SK-N-SH (cell line): ENCODE data around the gene NLRP9.

Experiments
- SIN3A ChIP-seq: IDR thresholded peaks from 2 replicates; pipeline ENCODE4 v1.6.1; 2012; ENCODE audit warnings: low read depth, mild to moderate bottlenecking, low read length, moderate library complexity, borderline replicate concordance
- SMC3 ChIP-seq: IDR thresholded peaks from 2 replicates; pipeline ENCODE4 v1.6.1; 2012; ENCODE audit warnings: low read depth, low read length, improper control_type of control experiment
- TF ChIP-seq, protein P1 (sequence below): fragments of 200-600 bp; sonication (generic); IDR thresholded peaks from 2 replicates; pipeline ENCODE4 v1.6.1; 2017; ENCODE audit warnings: antibody characterized with exemption, mild to moderate bottlenecking, moderate library complexity

DNA sequence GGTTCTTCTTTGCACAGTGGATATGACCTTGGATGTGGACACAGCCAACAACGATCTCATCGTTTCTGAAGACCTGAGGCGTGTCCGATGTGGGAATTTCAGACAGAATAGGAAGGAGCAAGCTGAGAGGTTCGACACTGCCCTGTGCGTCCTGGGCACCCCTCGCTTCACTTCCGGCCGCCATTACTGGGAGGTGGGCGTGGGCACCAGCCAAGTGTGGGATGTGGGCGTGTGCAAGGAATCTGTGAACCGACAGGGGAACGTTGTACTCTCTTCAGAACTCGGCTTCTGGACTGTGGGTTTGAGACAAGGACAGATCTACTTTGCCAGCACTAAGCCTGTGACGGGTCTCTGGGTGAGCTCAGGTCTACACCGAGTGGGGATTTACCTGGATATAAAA lies 40.1 kb upstream of the NLRP9 start:
- TF ChIP-seq, protein P1, sequence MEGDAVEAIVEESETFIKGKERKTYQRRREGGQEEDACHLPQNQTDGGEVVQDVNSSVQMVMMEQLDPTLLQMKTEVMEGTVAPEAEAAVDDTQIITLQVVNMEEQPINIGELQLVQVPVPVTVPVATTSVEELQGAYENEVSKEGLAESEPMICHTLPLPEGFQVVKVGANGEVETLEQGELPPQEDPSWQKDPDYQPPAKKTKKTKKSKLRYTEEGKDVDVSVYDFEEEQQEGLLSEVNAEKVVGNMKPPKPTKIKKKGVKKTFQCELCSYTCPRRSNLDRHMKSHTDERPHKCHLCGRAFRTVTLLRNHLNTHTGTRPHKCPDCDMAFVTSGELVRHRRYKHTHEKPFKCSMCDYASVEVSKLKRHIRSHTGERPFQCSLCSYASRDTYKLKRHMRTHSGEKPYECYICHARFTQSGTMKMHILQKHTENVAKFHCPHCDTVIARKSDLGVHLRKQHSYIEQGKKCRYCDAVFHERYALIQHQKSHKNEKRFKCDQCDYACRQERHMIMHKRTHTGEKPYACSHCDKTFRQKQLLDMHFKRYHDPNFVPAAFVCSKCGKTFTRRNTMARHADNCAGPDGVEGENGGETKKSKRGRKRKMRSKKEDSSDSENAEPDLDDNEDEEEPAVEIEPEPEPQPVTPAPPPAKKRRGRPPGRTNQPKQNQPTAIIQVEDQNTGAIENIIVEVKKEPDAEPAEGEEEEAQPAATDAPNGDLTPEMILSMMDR: no peak
- TF ChIP-seq SIN3A (no peak), SMC3 (no peak)
